Measurements from ENCODE around the gene CELF4. TPM values are rescaled to one million over a fixed set of nuclear protein-coding genes. Genes with fewer than 3 reads are reported as not detected.

The CELF4 gene
- total RNA-seq, 4 donors from 2014 or later: 0.16 to 0.59 TPM; not detected in 2

DNA sequence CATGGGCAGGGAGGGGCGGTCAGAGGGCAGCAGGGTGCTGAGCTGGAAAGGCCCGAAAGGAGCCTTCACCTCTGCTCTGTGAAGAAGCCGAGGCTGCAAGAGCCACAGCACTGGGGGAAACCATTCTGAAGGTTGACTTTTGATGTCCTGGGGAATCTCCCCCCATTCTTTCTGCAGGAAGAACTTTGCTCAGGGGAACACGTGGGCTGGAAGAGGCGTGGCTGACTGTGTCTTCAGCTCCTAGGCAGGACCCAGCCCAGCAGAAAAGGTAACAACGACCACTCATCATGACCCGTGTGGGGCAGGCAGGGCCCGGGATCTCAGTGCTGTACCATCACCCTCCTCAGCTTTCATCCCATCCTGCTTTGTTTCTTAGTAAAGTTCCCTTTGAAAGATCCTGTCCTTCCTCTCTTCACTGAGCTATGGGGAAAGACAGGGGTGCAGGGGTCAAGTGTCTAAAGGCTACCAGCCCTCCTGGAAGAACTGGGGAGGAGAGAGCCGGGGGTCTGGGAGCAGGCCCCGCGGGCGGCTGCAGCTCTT, 312.7 kb downstream of the CELF4 start:
- WGBS, 2 donors: 66 to 71% methylated on average over 12 of the region's 12 CpGs
- no peak for TF ChIP-seq POLR2A (IDR thresholded peaks at IDR 0.05)
- TF ChIP-seq, protein P1, sequence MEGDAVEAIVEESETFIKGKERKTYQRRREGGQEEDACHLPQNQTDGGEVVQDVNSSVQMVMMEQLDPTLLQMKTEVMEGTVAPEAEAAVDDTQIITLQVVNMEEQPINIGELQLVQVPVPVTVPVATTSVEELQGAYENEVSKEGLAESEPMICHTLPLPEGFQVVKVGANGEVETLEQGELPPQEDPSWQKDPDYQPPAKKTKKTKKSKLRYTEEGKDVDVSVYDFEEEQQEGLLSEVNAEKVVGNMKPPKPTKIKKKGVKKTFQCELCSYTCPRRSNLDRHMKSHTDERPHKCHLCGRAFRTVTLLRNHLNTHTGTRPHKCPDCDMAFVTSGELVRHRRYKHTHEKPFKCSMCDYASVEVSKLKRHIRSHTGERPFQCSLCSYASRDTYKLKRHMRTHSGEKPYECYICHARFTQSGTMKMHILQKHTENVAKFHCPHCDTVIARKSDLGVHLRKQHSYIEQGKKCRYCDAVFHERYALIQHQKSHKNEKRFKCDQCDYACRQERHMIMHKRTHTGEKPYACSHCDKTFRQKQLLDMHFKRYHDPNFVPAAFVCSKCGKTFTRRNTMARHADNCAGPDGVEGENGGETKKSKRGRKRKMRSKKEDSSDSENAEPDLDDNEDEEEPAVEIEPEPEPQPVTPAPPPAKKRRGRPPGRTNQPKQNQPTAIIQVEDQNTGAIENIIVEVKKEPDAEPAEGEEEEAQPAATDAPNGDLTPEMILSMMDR (IDR thresholded peaks at IDR 0.05): no peak
- no peak for DNase-seq (ENCODE audit: low spot score in 2 of 2)
- H3K4me3 ChIP-seq (ENCODE audit: low read depth, poor library complexity, severe bottlenecking): no peak overlapping the region
- intact Hi-C loops (cut with DNase I; ENCODE audit: low total_unique reads): no loop called here

DNA sequence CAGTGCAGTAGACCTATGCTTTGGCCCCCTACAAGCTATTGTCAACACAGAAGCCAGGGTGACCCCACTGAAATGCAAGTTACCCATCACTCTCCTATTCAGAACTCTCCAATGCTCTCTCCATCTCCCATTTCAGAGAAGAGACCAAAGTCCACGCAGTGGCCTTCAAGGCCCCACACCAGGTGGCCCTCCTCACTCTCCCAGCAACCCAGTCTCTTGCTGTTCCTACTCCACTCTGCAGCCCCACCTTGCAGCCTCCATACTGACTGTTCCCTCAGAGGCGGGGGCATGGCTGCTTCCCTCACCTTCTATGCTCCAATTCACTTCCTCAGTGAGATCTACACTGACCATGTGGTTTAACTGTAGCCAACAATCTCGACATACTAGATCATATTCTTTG, 313.3 kb downstream of the CELF4 start:
- H3K4me3 ChIP-seq (ENCODE audit: low read depth, poor library complexity, severe bottlenecking): no peak overlapping the region
- intact Hi-C loops (cut with DNase I; ENCODE audit: low total_unique reads): no loop called here
- TF ChIP-seq, protein P1 (IDR thresholded peaks at IDR 0.05): no peak
- no peak for TF ChIP-seq POLR2A (IDR thresholded peaks at IDR 0.05)
- WGBS, 2 donors: 77 to 83% methylated on average over 3 of the region's 3 CpGs
- DNase-seq (ENCODE audit: low spot score in 2 of 2): no peak

DNA sequence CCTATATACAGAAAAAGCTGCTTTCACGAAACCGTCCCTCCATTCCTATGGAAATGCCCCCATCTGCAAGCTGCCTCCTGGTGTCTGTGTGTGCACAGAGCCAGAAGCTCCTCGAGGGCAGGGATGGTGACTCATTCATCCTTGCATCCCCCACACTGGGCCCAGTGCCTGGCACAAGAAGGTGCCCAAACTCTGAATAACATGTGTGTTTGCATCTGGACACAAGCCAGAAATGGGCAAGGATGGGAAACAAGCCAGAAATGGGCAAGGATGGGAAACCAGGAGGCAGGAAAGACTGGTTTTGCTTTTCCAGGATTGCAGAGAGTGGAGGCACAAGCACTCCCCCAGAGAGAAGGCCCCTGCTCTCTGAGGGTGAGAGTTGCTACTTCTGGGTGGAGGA, 313.9 kb downstream of the CELF4 start:
- intact Hi-C loops (cut with DNase I; ENCODE audit: low total_unique reads): no loop called here
- TF ChIP-seq, protein P1 (IDR thresholded peaks at IDR 0.05): no peak
- TF ChIP-seq POLR2A (IDR thresholded peaks at IDR 0.05): no peak
- DNase-seq (ENCODE audit: low spot score in 2 of 2): no peak
- 59 to 62% methylated on average over 3 of the region's 3 CpGs for WGBS, 2 donors
- H3K4me3 ChIP-seq (ENCODE audit: low read depth, poor library complexity, severe bottlenecking): no peak overlapping the region

DNA sequence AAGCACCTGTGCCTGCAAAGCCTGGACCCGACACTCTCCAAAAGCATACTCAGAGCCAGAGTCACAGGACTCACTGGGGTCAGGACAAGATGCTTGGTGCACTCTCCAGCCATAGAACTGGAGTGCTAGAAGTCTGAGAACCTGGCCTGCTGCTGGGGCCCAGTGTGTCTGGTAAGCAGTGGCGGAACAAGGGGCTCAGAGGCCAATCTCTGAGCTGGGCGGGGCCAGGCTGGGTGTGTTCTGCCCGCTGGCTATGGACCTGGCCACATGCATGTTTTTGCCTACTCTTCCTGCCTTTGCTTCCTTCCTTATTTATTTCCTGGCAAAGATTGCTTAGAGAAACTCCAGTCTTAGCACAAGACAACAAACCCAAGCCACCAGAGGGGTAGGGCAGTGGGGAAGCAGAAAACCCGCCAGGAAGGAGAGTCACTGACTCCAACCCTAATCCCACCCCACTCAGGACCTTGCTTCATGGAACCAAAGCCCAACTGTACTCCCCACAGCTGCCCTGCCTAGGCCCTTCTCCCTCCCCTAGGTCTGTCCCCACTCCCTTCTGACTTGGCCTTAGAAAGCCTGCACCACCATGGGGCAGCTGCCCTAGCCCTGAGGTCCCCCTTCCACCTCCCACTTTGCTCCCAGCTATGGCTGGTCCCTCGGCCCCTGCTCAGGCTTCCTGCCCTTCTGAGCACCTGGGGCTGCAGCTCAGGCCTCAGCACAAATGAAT, 315.5 kb downstream of the CELF4 start:
- H3K4me3 ChIP-seq (ENCODE audit: low read depth, poor library complexity, severe bottlenecking): no peak overlapping the region
- 76 to 80% methylated on average over 6 of the region's 6 CpGs for WGBS, 2 donors
- DNase-seq (ENCODE audit: low spot score in 2 of 2): no peak
- intact Hi-C loops (cut with DNase I; ENCODE audit: low total_unique reads): no loop called here
- no peak for TF ChIP-seq POLR2A (IDR thresholded peaks at IDR 0.05)
- TF ChIP-seq, protein P1 (IDR thresholded peaks at IDR 0.05): no peak

DNA sequence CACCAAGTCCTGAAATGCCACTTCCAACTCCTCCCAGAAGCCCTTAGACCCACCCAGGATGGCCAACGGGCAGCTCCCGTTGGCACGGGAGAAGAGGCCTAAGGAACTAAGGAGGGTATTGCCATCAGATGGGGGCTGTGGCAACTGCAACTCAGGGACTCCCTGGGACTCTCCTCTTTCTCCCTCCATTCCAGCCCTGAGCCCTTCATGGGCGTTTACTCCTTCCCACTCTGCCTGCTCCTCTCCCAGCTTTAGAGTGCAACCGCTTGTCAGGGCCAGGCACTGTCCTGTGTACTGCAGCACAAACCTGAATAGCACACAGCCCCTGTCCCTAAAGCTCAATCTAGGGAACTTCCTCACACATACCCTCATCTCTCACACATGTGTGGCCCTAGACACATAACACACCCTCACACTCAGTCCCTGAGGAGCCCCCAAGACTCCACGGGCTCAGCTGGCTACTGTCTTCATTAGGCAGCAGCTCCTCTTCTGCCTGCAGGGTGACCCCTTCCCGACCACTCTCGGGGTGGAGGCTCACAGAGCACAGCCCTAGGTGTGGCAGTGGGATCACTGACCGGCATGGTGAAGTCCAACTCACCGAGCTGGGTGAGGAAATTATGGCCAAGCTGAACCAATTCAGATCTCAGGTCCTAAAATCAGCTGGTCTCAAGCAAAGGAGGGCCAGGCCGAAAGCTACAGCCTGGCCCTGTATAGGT, 316.3 kb downstream of the CELF4 start:
- WGBS, 2 donors: 78 to 80% methylated on average over 9 to 11 of the region's 11 CpGs
- no peak overlapping the region for H3K4me3 ChIP-seq (ENCODE audit: low read depth, poor library complexity, severe bottlenecking)
- no peak for DNase-seq (ENCODE audit: low spot score in 2 of 2)
- no peak for TF ChIP-seq POLR2A (IDR thresholded peaks at IDR 0.05)
- TF ChIP-seq, protein P1 (IDR thresholded peaks at IDR 0.05): no peak
- intact Hi-C loops (cut with DNase I; ENCODE audit: low total_unique reads): no loop called here

Data from lower leg skin (tissue), 4 donors.